EH (cell line): ENCODE results near the gene SH3RF3.
A peak's percentile ranks its signal among the peaks of the same experiment; 100 is the strongest.

Source experiments
- DNase-seq: peaks from one replicate; pipeline ENCODE4 v3.0.0-alpha.2; 2015; ENCODE audit warnings: low read depth

SH3RF3 gene

DNA sequence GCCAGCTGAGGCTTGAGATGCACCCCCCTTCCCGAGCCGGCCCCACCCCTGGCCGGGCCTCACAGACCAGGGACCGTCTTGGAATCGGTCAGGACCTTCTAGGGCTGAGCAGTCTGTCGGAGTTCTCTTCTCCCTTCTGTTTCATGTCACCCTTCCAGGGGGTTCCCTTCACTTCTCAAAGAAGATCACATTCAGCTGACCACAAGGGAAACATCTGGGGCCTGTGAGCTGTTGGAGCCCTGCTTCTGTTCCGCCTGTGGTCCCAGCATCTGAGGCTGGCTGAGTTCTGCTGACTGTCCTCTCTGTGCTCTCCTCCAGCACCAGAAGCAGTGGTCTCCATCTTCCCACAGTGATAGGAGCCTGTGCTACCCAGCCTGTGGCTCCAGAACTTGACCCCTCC, 378.2 kb downstream of the SH3RF3 start:
- DNase-seq: no peak

DNA sequence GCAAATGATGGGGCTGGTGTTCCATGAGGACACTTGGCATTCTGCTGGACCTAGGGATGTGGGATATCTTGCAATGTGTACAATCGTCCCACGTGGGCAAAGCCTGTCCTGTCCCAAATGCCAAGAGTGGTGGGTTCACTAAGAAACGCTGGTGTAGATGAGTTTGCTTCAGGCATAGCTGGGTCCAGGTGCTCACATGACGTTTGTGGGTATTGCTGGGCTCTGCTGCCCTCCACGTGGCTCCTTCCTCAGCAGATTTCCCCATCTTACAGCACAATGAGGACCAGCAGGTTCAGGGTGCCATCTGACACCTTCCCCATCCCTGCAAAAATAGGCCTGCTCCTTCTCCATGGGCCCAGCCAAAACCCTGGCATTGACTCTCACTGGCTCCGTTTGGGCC, 378.8 kb downstream of the SH3RF3 start:
- DNase-seq: no peak

- DNase-seq: no peak
Measured at GRCh38 chr2:109508556-109508955, 379.6 kb downstream of the SH3RF3 start.

GRCh38 chr2:109510136-109511028, 381.4 kb downstream of the SH3RF3 start:
- DNase-seq: peak; percentile 80

DNA sequence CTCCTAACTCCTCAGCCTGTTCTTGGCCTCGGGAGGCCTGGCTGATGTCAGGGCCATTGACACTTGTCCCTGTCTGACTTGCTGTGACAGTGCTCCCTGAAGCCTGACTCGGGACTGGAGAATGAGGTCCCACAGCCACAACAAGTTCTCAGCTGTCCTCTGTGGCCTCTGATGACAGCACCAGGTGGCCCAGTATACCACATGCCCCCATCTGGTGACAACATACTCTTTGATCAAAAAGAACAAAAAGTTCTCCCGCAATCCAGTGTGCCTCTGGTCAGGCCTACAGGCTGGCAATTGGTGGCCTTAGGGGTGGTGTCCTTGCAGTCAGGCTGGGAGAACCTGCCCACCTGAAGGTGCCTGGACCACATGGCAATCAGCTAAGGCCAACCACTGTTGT, 382.2 kb downstream of the SH3RF3 start:
- DNase-seq: no peak

- no peak for DNase-seq
Measured at GRCh38 chr2:109512076-109512475, 383.1 kb downstream of the SH3RF3 start.

- DNase-seq: no peak
Measured at GRCh38 chr2:109513230-109513629, 384.2 kb downstream of the SH3RF3 start.

DNA sequence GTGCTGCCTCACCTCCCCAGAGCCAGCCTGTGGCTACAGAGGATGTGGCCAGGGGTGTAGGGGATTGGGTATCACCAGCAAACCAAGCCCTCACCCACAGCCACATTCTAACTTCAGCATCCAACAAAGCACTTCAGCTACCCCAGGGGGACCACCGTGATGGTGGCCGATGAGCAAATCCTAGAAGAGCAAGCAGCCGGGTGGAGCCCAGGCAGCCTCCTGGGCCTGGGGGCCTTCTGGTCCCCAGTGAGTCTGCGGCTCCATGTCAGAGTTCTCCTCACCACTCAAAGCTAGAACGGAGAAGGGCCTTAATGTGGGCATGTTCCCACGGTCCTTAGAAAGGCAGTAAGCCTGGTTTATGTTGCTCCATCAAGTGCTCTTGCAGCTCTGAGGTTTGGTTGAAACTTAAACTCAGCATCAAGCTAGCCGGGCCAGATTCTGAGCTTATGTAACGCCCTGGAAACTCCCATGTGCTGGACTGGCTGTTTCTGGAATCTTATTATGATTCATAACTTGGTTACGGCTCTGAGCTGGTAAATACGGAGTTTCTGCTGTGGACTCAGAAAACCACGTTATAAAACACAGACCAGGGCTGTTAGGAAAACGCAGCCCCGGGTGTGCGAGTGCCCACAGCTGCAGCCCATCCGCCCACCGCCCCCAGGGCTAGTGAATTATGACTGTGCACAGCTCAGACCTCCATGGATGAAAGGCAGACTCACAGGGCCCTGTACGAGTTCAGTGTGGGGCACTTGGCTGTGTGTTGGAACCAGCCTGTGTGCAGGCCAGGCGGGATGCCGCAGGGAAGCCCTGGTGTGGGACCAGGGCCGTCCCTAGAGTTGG, 385.0 kb downstream of the SH3RF3 start:
- DNase-seq: peak; percentile 91

- no peak for DNase-seq
Measured at GRCh38 chr2:109514857-109515256, 385.9 kb downstream of the SH3RF3 start.

GRCh38 chr2:109516445-109517117, 387.6 kb downstream of the SH3RF3 start:
- DNase-seq: peak; percentile 54

DNA sequence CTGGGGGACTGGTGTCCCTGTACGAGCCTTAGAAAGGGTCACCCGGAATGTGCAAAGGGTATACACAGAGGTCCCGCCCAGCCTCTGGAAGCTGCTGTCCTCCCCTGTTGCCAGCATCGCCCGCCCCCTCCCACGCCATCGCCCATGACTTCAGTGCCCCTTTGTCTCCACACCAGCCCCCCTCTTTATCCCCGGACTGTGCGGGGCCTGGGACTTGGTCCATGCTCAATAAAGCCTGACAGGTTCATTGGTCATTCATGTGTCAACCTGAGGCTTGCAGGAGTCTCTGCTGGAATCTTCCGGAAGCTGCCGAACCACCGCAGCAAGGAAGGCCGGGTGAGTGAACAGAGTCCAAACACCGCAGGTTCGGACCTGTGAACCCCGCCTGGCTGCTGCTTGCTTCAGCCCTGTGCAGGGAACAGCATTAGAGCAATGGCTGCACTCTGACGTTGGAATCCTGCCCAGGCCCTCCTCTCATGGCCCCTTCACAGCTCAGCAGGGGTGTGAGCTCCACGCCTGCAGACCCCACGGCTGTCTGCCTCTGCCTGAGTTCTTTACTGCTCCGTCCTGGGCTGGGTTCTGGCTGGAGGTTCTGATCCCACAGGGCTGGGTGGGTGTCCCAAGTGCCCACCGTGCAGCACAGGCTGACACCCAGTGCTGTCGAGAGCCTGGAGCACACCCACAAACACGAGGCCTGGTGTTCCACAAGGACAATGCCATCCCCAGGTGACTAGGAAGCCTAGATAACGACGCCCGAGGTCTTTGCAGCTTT, 388.3 kb downstream of the SH3RF3 start:
- no peak for DNase-seq

DNA sequence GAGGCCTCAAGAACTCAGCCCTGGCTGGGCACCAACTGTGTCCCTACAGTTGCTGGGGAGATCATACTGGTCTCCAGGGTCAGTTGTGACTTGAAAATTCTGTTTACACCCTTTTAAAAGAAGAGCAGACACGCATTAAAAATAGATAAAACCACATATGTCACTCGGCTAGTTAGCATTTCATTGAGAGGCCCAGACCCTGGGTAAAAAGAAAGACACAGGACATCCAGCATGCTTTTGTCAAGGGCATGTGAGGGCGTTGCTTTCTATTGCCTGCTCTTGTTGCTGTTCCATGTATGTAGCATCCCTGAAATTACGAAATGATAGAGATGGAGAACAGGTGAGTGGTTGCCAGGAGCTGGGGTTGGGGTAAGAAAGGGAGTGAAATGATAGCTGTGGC, 390.5 kb downstream of the SH3RF3 start:
- no peak for DNase-seq

DNA sequence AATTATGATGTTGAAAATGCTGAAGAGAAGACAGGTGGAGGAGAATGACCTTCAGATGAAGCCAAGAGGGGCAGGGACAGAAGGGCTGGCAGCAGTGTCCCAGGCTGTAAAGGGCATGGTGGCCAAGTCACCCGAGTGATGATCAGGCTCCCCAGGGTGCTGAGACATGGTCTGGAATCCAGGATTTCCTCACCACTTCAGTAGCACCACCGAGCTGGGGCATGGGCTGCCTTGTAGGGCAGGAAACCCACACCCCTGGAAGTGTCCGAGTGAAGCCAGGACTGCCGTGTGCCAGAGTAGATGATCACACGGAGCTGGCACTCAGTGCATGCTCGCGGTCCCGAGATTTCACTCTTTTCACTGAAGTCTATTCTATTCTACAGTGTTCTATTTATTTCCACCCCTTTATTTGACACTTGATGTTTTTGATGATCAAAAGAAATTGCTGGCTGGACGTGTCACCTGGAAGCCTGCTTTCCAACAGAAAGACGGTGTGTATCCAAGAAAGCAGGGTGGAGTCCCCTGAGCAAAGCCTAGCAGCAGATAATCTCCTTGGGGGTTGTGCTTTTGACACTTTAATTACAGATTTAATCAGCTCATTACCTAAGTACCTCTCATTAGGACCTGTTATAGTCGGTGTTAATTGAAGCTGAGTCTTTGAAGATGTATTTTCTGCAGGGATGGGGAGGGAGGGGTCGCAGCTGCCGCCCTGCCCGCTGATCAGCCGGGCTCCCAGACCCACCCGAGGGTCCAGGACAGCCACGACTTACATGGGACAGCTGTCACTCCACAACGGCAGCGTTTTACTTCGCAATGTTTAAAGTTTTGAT, 392.4 kb downstream of the SH3RF3 start:
- no peak for DNase-seq

DNA sequence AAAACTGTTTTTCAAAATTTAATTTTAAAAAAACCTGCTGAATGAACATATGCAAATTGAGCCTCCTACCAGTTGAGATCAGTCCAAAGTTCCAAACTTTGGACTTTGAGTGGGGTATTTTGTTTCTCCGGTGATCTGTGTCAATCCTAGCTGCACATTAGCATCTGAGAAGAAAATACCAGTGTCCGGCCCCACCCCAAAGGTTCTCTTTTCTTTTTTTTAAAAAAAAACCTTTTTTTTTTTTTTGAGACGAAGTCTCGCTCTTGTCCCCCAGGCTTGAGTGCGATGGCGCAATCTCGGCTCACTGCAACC, 393.0 kb downstream of the SH3RF3 start:
- no peak for DNase-seq

DNA sequence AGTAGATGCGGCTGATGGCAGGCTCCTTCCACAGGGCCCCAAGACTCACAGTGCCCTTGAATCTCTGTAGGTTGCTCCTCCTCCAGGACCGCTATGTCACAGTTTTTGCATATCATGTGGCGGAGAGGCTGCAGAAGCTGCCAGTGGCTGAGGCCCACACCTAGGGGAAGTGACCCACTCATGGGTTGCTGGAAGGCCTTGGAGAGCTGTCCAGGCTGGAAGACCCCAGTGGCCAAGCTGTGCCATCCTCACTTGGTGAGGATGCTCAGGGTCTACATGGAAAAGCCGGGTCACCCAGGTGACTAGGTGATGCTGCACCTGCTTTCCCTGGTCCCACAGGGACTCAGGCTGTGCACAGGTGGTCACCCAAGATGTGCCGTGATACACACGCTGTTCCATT, 394.1 kb downstream of the SH3RF3 start:
- no peak for DNase-seq

DNA sequence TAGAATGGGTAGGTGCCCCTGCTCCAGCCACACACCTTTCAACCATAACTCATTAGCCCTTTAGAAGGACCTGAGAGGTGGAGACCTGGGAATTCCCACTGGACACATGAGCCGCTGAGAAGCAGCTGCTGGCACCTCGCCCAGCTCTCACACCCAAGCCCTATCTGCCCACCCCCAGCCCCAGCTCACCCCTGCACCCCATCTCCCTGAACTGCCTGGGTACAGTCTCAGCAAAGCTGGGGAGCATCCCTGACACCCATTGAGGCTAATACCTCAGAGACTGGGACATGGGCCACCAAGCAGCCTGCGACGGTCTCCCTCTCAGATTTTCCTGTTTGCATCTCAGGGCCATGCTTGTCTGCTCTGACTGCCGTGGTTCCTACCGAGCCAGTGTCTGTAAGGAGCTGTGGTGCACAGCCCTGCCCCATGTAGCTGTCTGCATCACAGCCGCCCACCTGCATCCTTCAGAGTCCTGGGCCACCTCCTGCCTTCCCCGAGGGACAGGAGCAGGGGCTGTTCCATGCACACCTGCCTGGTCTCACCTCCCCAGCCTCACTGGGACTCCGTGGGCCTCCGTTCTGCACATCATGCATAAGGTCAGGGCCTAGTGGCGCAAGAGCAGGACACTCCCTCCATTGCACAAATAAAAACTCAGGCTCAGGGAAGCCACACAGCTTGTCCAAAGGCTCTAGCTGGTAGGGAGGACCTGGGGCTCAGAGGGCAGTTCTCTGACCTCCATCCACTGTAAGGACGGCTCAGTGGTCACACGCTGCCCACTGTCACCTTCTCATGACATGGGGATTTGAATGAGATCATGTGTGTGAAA, 394.7 kb downstream of the SH3RF3 start:
- no peak for DNase-seq

GRCh38 chr2:109525836-109526235, 396.8 kb downstream of the SH3RF3 start:
- no peak for DNase-seq

- DNase-seq: no peak
Measured at GRCh38 chr2:109526442-109526970, 397.5 kb downstream of the SH3RF3 start.

DNA sequence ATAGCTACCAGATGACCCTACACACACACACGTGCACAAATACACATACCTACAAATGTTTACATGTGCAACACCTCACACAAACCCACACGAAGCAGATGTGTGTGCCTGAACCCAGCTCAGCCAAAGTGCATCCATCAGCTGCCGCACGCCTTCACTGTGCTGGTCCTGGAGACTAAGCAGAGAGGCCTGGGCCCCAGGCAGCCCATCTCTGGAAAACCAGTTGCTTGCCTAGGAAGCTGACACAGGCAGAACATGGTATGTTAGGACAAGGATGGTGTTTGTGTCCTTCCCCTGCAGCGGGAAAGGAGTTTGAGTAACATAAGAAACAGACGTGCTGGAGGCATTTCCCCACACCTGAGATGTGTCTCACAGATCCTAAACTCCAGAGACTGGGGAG, 398.1 kb downstream of the SH3RF3 start:
- no peak for DNase-seq
